Mesendoderm (in vitro differentiated cells): ENCODE data around the gene WASL.

Source experiments
- DNase-seq: peaks from one replicate; pipeline ENCODE4 v3.0.0; 2013
- H2AK5ac ChIP-seq: 2 replicates; pipeline ENCODE4 v1.6.1; 2013; ENCODE audit warnings: low read length, inconsistent platforms
- H2BK120ac ChIP-seq: 2 replicates; pipeline ENCODE4 v1.6.1; 2013; ENCODE audit warnings: low read depth, mild to moderate bottlenecking, low read length, moderate library complexity, mixed read lengths
- H2BK15ac ChIP-seq: replicated peaks from 2 replicates; pipeline ENCODE4 v1.6.1; 2013; ENCODE audit warnings: low read depth, mild to moderate bottlenecking, moderate library complexity
- H2BK5ac ChIP-seq: 2 replicates; pipeline ENCODE4 v1.6.1; 2013; ENCODE audit warnings: low read length, inconsistent platforms
- H3K18ac ChIP-seq: 2 replicates; pipeline ENCODE4 v1.6.1; 2013; ENCODE audit warnings: mild to moderate bottlenecking, low read length, mixed read lengths
- H3K23ac ChIP-seq: one replicate; pipeline ENCODE4 v1.6.1; 2013; ENCODE audit warnings: low read length
- H3K27ac ChIP-seq: 2 replicates; pipeline ENCODE4 v1.5.1; 2013; ENCODE audit warnings: low read depth, mild to moderate bottlenecking, inconsistent platforms, low read length, moderate library complexity
- H3K27me3 ChIP-seq: 2 replicates; pipeline ENCODE4 v1.6.1; 2013; ENCODE audit warnings: low read length, control low read depth, mild to moderate bottlenecking, inconsistent platforms; ENCODE audit not compliant: insufficient read depth, poor library complexity
- H3K36me3 ChIP-seq: 2 replicates; pipeline ENCODE4 v1.6.1; 2013; ENCODE audit warnings: low read length, inconsistent platforms; ENCODE audit not compliant: control insufficient read depth, insufficient read depth
- H3K4ac ChIP-seq: one replicate; pipeline ENCODE4 v1.6.1; 2013; ENCODE audit warnings: low read depth, mild to moderate bottlenecking, low read length, moderate library complexity
- H3K4me1 ChIP-seq: 2 replicates; pipeline ENCODE4 v1.6.1; 2013; ENCODE audit warnings: low read depth, low read length, inconsistent platforms; ENCODE audit not compliant: control insufficient read depth
- H3K4me2 ChIP-seq: 2 replicates; pipeline ENCODE4 v1.6.1; 2013; ENCODE audit warnings: low read length
- H3K4me3 ChIP-seq: 2 replicates; pipeline ENCODE4 v1.5.1; 2013; ENCODE audit warnings: mild to moderate bottlenecking, low read length
- H3K56ac ChIP-seq: one replicate; pipeline ENCODE4 v1.6.1; 2013; ENCODE audit warnings: low read length
- H3K79me1 ChIP-seq: 2 replicates; pipeline ENCODE4 v1.6.1; 2013; ENCODE audit warnings: low read length, inconsistent platforms
- H3K79me2 ChIP-seq: 2 replicates; pipeline ENCODE4 v1.6.1; 2013; ENCODE audit warnings: mild to moderate bottlenecking, low read length; ENCODE audit not compliant: control insufficient read depth, insufficient read depth
- H3K9ac ChIP-seq: 2 replicates; pipeline ENCODE4 v1.6.1; 2013; ENCODE audit warnings: low read length, inconsistent platforms
- H4K5ac ChIP-seq: one replicate; pipeline ENCODE4 v1.6.1; 2013; ENCODE audit warnings: low read length
- H4K8ac ChIP-seq: one replicate; pipeline ENCODE4 v1.6.1; 2013; ENCODE audit warnings: low read depth, mild to moderate bottlenecking, control low read depth, low read length, moderate library complexity
- WGBS: extraction: QIAGEN DNeasy Blood & Tissue Kit; methylation state at CpG from one replicate; pipeline ENCODE4 v1.1.7; 2013; ENCODE audit warnings: low lambda C conversion rate, missing lambda C conversion rate; ENCODE audit not compliant: insufficient coverage; ENCODE audit errors: extremely low coverage; 5-methylcytosine and 5-hydroxymethylcytosine counted together

WASL gene

DNA sequence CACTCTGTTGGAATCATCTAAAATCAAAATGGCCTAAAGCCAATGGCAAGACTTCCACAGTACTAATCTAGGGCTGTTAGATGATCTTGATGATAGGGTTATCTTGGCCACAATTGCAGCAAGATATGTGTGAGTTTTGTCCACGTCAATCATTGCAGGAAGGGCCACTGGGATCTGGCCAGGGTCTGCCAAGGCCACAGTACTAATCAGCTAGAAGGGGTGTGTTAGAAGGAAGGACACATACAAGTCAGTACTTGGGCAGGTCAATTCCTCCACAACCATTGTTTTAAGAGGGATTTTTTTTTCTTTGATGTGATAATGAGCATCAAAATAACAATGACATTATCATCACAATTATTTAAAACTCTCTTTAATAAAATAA is 91.5 kb downstream of the WASL start:
- Histone ChIP-seq H3K4me3 (no peak overlapping the region), H3K79me2 (no peaks in the 10 kb centered on the region), H2BK15ac (no peak overlapping the region), H4K8ac (no peak overlapping the region), H2AK5ac (no peak overlapping the region), H2BK120ac (no peak overlapping the region), H3K56ac (no peak overlapping the region), H3K4me2 (no peak overlapping the region), H4K5ac (no peak overlapping the region), H3K79me1 (no peaks in the 10 kb centered on the region), H3K23ac (no peak overlapping the region), H2BK5ac (no peak overlapping the region), H3K27ac (no peak overlapping the region), H3K9ac (no peak overlapping the region), H3K18ac (no peak overlapping the region), H3K36me3 (no peaks in the 10 kb centered on the region), H3K4me1 (no peaks in the 10 kb centered on the region), H3K4ac (no peak overlapping the region), H3K27me3 (no peaks in the 10 kb centered on the region)
- WGBS: no CpG with 5 or more reads among the region's 1 CpG
- no peak for DNase-seq

DNA sequence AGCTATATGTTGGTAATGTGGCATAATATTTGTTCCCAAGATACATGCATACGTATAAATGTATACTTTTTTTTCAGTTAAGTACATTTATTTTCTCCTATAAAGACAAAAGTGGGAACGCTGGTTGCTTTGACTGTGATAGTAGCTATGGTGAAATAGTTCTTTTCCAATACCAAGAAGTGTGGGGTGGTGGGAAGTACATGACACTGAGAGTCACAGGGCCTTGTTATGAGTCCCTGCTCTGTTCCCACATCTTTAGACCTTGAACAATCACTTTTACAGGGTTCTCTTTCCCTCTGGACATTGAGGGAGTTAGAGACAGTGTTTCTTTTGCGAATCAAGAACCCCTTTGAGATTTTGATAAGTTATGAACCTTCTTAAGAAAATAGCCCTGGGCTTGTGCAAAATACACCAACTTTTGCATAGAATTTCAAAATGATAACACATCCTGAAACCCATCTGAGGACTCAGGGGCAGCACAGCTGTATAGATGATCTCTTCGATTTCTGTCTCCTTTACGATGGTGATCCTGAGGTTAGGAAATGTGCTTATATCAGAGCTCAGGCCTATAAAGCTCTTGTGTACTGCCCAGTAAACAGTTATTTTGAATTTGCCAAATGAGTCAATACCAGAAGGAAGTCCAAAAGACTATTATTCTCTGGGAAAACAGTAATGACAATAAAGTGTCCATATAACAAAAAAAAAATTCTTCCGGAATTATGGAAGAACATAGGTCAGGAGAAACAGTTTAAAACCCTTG is 92.1 kb downstream of the WASL start:
- H3K36me3 ChIP-seq: no peaks in the 10 kb centered on the region
- H2BK120ac ChIP-seq: no peak overlapping the region
- no peak overlapping the region for H2AK5ac ChIP-seq
- no peak overlapping the region for H2BK5ac ChIP-seq
- H2BK15ac ChIP-seq: no peak overlapping the region
- H3K4ac ChIP-seq: no peak overlapping the region
- no peak overlapping the region for H3K56ac ChIP-seq
- DNase-seq: no peak
- WGBS: no CpG with 5 or more reads among the region's 6 CpGs
- no peak overlapping the region for H3K18ac ChIP-seq
- H3K4me1 ChIP-seq: no peaks in the 10 kb centered on the region
- H3K4me2 ChIP-seq: no peak overlapping the region
- no peak overlapping the region for H3K9ac ChIP-seq
- no peak overlapping the region for H3K27ac ChIP-seq
- no peak overlapping the region for H3K4me3 ChIP-seq
- H4K5ac ChIP-seq: no peak overlapping the region
- no peak overlapping the region for H4K8ac ChIP-seq
- H3K23ac ChIP-seq: no peak overlapping the region
- no peaks in the 10 kb centered on the region for H3K79me2 ChIP-seq
- no peaks in the 10 kb centered on the region for H3K79me1 ChIP-seq
- no peaks in the 10 kb centered on the region for H3K27me3 ChIP-seq

- Histone ChIP-seq H4K8ac (no peak within 1 kb of the TSS), H3K27me3 (no peaks in the 10 kb centered on the region), H2AK5ac (no peak within 1 kb of the TSS), H3K9ac (no peak within 1 kb of the TSS), H3K18ac (no peak within 1 kb of the TSS), H2BK120ac (no peak within 1 kb of the TSS), H3K79me2 (no peaks in the 10 kb centered on the region), H4K5ac (no peak within 1 kb of the TSS), H3K36me3 (no peaks in the 10 kb centered on the region), H3K4me2 (no peak within 1 kb of the TSS), H3K4me3 (no peak within 1 kb of the TSS), H3K23ac (no peak within 1 kb of the TSS), H3K56ac (no peak within 1 kb of the TSS), H3K4ac (no peak within 1 kb of the TSS), H3K79me1 (no peaks in the 10 kb centered on the region), H2BK15ac (no peak within 1 kb of the TSS), H2BK5ac (no peak within 1 kb of the TSS), H3K27ac (no peak within 1 kb of the TSS), H3K4me1 (no peaks in the 10 kb centered on the region)
- no peak for DNase-seq
- no CpG with 5 or more reads among the region's 6 CpGs for WGBS
These were observed 93.2 kb downstream of the WASL start, which contains the start of gene LMOD2 for GRCh38 chr7:123655614-123656013. Gene LMOD2, plus strand, starts transcription at chr7:123655866. Its CDS starts 98 bp downstream, at chr7:123655964.

- H3K79me2 ChIP-seq: no peaks in the 10 kb centered on the region
- H3K4ac ChIP-seq: peak overlapping the region; percentile 36
- H2AK5ac ChIP-seq: no peak overlapping the region
- H3K9ac ChIP-seq: no peak overlapping the region
- no peak for DNase-seq
- no peaks in the 10 kb centered on the region for H3K4me1 ChIP-seq
- H3K4me3 ChIP-seq: no peak overlapping the region
- no peak overlapping the region for H3K27ac ChIP-seq
- no CpG with 5 or more reads among the region's 6 CpGs for WGBS
- H2BK5ac ChIP-seq: no peak overlapping the region
- no peaks in the 10 kb centered on the region for H3K36me3 ChIP-seq
- H4K5ac ChIP-seq: no peak overlapping the region
- no peak overlapping the region for H2BK120ac ChIP-seq
- no peak overlapping the region for H3K56ac ChIP-seq
- no peak overlapping the region for H3K18ac ChIP-seq
- no peak overlapping the region for H4K8ac ChIP-seq
- H3K79me1 ChIP-seq: no peaks in the 10 kb centered on the region
- no peak overlapping the region for H2BK15ac ChIP-seq
- H3K23ac ChIP-seq: no peak overlapping the region
- no peak overlapping the region for H3K4me2 ChIP-seq
- H3K27me3 ChIP-seq: no peaks in the 10 kb centered on the region
These were observed 95.6 kb downstream of the WASL start for GRCh38 chr7:123653162-123653561.

DNA sequence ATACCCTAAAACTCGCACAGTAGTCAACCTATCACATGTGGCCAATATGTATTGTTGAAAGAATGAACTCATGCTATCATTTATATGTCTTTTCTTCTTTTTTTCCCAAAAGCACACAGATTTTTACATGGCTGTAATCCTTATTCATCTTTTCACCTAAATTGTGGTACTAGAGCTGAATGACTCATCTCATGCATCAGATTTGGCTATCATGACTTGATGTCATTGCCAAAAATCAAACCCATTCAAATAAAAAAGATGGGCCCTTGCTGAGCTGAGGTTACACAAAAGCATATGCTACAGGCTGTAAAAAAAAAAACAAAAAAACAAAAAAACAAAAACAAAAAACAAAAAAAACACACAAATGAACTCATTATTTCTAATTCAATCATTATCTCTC is 96.4 kb downstream of the WASL start:
- Histone ChIP-seq H3K4me3 (no peak overlapping the region), H3K27ac (no peak overlapping the region), H3K4ac (no peak overlapping the region), H3K27me3 (no peaks in the 10 kb centered on the region), H3K4me2 (no peak overlapping the region), H3K36me3 (no peaks in the 10 kb centered on the region), H3K79me2 (no peaks in the 10 kb centered on the region), H3K23ac (no peak overlapping the region), H2BK120ac (no peak overlapping the region), H3K9ac (no peak overlapping the region), H3K56ac (no peak overlapping the region), H2BK15ac (no peak overlapping the region), H3K4me1 (no peaks in the 10 kb centered on the region), H4K5ac (no peak overlapping the region), H4K8ac (no peak overlapping the region), H2AK5ac (no peak overlapping the region), H3K18ac (no peak overlapping the region), H3K79me1 (no peaks in the 10 kb centered on the region), H2BK5ac (no peak overlapping the region)
- WGBS: no CpG with 5 or more reads among the region's 1 CpG
- no peak for DNase-seq

DNA sequence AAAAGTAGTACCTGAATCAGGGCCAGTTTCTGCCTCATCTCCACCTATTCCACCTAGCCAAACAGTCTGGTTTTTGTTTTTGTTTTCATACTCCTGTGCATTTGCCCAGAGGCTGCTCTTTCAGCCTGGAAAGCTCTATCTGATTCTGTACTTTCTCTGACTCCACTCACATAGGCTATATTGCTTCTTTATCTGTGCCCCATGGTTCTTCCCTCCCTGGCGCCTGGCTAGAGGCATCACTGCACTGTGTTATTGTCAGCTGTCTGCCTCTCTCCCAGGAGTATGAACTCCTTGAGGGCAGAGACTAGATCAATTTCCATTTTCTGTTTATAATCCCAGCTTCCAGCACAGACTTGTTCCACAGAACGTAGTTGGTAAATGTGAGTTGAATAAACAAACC is 98.2 kb downstream of the WASL start:
- H4K5ac ChIP-seq: no peak overlapping the region
- H3K27ac ChIP-seq: no peak overlapping the region
- WGBS: no CpG with 5 or more reads among the region's 2 CpGs
- no peaks in the 10 kb centered on the region for H3K27me3 ChIP-seq
- H3K9ac ChIP-seq: no peak overlapping the region
- H2AK5ac ChIP-seq: no peak overlapping the region
- H3K4me1 ChIP-seq: no peaks in the 10 kb centered on the region
- H3K56ac ChIP-seq: no peak overlapping the region
- no peak overlapping the region for H2BK5ac ChIP-seq
- no peak overlapping the region for H3K4me3 ChIP-seq
- no peak overlapping the region for H3K18ac ChIP-seq
- H3K79me2 ChIP-seq: no peaks in the 10 kb centered on the region
- no peaks in the 10 kb centered on the region for H3K79me1 ChIP-seq
- no peak overlapping the region for H2BK15ac ChIP-seq
- H3K23ac ChIP-seq: no peak overlapping the region
- H3K4me2 ChIP-seq: no peak overlapping the region
- no peak for DNase-seq
- no peaks in the 10 kb centered on the region for H3K36me3 ChIP-seq
- no peak overlapping the region for H3K4ac ChIP-seq
- no peak overlapping the region for H4K8ac ChIP-seq
- no peak overlapping the region for H2BK120ac ChIP-seq
